SKM-1 treated with dmso at 0.1 percent for 144 hours (cell line): ENCODE results near the gene TNFSF10.
"Not testable (repeated sequence)": the region's sequence is repeated elsewhere in the genome, so short reads cannot be mapped to it uniquely, and the experiment has no call there.

ENCODE experiments used
- DNase-seq: peaks from one replicate; lab custom pipeline; 2025; ENCODE audit not compliant: unreplicated experiment; lab: John Stamatoyannopoulos, UW

TNFSF10 gene

GRCh38 chr3:172544404-172544803 is 21.2 kb upstream of the TNFSF10 start:
- DNase-seq = no peak

- DNase-seq = no peak
Measured at GRCh38 chr3:172543884-172544283, 20.7 kb upstream of the TNFSF10 start.

GRCh38 chr3:172543419-172543818 is 20.2 kb upstream of the TNFSF10 start:
- no peak for DNase-seq

GRCh38 chr3:172542999-172543398 is 19.8 kb upstream of the TNFSF10 start:
- no peak for DNase-seq

GRCh38 chr3:172541945-172542488 is 18.8 kb upstream of the TNFSF10 start:
- no peak for DNase-seq

GRCh38 chr3:172540049-172540448 is 16.8 kb upstream of the TNFSF10 start:
- no peak for DNase-seq

DNA sequence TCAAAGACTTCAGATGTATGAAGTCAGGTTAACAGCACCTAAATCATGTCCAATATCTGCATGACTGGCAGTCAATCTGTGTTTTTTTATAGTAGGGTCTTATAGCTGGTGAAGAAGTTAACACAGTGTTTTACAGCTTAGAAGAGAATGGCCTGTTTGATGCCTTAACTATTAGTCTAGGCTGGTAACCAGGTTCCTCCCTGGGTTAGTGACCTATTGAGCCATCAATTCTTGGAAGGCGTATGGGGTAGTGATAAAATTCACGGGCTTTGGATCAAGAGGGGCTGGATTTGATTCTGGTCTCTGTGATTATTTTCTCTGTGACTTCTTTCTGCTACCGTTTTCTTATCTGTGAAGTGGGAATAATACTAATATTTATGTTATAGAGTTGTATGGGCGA is 16.0 kb upstream of the TNFSF10 start:
- DNase-seq = no peak

DNA sequence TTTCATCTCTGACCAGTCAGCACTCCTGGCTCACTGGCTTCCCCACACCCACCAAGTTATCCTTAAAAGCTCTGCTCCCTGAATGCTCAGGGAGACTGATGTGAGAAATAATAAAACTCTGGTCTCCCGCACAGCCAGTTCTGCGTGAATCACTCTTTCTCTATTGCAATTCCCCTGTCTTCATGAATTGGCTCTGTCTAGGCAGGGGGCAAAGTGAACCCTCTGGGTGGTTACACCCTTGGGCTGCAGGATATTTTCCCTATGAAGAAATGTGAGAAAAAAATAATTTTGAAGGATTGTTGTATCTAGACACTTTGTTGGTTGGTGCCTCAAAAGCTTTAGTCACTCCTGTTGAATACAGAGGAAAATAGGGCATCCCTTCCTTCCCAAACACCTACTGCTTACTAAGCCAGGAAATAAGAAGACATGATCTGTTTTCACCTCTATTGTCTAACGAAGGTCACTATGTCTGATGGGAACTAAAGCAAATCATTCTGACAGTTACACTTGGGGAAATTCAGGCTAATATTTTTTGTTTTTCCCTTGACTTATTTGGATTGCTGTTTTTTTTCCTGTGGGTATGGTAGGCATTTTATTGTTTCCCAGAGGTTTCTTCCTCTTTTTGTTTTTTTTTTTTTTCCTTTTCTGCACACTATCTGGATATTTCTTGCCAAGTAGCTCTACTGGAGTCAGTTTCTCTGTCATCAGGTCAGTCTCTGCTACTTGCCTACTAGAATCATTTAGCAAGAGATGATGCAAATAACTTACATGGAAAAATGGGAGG is 15.3 kb upstream of the TNFSF10 start:
- no peak for DNase-seq

GRCh38 chr3:172537507-172538158 is 14.4 kb upstream of the TNFSF10 start:
- no peak for DNase-seq

- DNase-seq = no peak
Measured at GRCh38 chr3:172536993-172537419, 13.8 kb upstream of the TNFSF10 start.

DNA sequence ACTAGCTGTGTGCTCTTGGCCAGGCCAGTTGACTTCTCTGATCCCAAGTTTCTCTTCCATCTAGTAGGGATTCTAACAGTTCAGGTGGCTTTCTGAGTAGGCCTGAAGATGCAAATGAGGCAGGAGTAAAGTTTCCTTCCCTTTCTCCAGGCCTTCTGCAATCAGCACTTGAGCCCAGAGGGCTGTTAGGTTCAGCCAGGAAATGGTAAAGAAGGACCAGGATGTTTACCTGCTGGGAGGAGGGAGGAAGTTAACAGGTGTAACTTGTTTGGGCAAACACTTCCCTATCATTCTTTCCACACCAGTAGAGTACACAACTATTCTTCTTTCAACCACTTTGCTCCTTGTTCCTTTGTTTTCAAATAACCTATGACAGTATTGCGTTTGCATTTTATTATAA is 13.3 kb upstream of the TNFSF10 start:
- DNase-seq = no peak

DNA sequence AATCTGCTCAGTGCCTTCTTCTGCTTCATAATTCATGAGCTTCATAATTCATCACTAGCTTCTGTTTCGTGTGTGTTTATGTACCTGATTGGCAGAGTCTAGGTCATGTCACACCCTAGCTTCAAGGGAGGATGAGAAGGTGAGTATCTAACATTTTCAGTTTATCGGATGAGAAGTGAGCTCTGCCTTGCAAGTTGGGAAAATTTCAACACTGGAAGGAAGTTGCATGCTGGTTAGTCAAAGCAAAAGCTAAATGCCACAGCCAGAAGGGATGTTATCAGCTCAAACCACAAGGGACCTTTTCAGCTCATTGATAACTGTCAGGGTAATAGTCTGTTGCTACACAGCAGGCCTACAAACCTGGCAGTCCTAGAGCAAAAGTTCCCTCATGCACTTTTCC is 7.3 kb upstream of the TNFSF10 start:
- DNase-seq = peak; percentile 96

DNA sequence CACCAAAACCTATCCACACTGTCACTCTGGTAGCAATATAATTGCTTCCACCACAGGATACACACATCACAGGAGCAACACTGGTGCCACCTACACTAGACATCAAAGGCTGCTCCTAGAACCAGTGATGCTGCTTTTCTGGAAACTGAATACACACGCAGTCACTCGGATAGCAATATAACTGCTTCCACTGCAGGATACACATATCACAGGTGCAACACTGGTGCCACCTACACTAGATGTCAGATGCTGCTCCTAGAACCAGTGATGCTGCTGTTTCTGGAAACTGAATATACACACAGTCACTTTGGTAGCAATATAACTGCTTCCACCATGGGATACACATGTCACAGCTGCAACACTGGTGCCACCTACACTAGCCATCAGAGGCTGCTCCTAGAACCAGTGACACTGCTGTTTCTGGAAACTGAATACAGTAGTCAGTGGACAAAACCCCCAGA is 6.9 kb upstream of the TNFSF10 start:
- DNase-seq = no peak

- DNase-seq = no peak
Measured at GRCh38 chr3:172528677-172529076, 5.4 kb upstream of the TNFSF10 start.

- no peak for DNase-seq
Measured at GRCh38 chr3:172527306-172527705, 4.1 kb upstream of the TNFSF10 start.

- DNase-seq = no peak
Measured at GRCh38 chr3:172525116-172525613, 1.9 kb upstream of the TNFSF10 start.

GRCh38 chr3:172524611-172525010 is 1.4 kb upstream of the TNFSF10 start:
- no peak for DNase-seq

DNA sequence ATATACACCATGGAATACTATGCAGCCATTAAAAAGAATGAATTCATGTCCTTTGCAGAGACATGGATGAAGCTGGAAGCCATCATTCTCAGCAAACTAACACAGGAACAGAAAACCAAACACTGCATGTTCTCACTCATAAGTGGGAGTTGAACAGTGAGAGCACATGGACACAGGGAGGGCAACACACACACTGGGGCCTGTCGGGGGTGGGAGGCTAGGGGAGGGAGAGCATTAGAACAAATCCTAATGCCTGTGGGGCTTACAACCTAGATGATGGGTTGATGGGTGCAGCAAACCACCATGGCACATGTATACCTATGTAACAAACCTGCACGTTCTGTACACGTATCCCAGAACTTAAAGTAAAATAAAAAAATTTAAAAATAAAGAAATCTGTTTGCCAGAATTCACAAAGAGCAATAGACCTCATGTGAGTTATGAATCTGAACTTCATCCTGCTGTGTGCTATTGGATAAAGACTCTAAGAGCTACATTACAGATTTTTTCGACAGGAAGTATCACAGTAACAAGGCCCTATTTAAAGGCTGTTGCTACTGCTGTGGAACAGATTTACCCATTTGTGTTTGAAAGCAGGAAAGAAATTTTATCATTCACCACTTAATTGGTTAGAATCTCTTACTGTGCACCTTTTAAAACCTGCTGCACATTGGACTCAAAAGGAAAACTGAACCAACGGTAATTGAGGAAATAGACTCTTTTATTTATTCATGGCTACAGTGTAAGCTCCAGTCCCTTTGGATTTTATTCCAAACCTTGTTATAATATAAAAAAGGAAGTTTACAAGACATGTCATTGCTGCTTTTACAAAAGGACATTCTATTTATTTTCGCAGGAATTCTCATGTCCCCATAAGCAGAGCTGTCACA is 1.1 kb downstream of the TNFSF10 start:
- DNase-seq = not testable (repeated sequence)

GRCh38 chr3:172520301-172520831 is 2.9 kb downstream of the TNFSF10 start:
- no peak for DNase-seq

- no peak for DNase-seq
Measured at GRCh38 chr3:172519740-172520139, 3.5 kb downstream of the TNFSF10 start.
